GM19043 (cell line): ENCODE data around the gene NFIA.

ENCODE experiments used
- ATAC-seq: cut with Tn5 transposase; IDR thresholded peaks from one replicate; pipeline ENCODE4 v1.9.1; 2021; ENCODE audit warnings: low read depth; ENCODE audit not compliant: unreplicated experiment

NFIA gene

DNA sequence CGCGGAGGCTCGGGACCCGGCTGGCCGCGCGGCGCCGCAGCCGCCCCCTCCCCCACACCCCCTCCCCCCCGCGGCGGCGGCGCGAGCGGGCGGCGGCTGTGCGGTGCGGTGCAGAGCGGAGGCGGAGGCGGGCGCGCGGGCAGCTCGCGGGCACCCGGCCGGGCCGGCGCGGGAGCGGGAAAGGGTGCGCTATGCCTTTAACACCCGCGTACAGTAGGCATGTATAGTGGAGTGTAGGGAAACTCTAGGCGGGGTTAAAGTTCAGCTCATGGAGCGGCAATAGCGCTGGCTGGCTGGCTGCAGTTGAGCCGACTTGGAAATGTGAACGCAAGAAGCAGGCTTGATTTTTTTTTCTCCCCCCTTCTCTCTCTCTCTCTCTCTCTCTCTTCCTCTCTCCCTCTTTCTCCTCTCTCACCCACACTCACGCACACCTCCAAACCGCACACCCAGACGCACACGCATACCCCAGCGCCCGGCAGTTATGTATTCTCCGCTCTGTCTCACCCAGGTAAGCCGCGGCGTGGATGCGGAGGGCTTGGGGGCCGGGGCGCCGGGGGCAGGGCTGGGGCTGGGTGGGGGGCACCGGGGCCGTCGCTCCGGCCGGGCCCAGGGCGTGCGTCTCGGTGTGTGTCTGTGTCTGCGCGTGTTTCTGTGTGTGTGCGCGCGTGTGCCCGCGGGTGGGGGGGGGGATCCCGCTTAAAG is at the start of gene NFIA:
NFIA (plus strand) TSS at position 251 of the 702 bp plus-strand sequence.
- no peak for ATAC-seq

DNA sequence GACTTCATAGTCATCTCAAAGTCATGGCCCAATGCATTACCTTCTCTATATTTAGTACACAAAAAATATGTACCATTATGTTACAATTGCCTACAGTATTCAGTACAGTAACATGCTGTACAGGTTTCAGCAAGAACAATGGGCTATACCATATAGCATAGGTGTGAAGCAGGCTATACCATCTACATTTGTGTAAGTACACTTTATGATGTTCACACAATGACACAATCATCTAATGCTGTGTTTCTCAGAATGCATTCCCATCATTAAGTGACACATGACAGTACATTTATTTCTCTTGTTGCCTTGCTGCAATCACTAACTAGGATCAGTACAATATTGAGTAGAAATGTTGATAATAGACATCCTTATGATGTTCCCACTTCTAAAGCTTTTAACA is 46.5 kb upstream of the NFIA start:
- no peak for ATAC-seq

DNA sequence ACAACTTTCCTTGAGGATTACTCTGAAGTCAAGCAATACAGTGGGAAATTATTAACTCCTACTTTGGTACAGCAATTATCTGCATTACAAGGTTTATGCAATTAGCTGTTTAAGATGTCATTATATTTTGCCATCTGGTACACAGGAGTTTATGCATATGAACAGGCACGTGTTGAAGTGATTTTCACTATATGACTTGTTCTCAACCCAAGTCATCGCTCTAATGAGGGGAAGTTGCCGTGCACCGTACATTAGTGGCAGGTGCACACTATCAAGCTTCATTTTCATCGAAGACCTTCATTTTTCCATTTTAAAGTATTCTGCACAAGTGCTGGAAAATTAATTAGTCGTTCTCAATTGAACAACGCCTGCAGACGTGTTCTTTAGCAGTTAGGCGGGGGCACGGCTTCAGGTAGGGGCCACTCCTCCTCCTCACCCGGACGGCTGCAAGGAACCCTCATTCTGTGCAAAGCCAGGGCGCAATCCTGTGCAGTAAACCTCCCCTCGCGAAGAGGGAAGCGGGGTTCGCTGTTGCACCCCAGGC is 39.8 kb upstream of the NFIA start:
- ATAC-seq, result no peak

DNA sequence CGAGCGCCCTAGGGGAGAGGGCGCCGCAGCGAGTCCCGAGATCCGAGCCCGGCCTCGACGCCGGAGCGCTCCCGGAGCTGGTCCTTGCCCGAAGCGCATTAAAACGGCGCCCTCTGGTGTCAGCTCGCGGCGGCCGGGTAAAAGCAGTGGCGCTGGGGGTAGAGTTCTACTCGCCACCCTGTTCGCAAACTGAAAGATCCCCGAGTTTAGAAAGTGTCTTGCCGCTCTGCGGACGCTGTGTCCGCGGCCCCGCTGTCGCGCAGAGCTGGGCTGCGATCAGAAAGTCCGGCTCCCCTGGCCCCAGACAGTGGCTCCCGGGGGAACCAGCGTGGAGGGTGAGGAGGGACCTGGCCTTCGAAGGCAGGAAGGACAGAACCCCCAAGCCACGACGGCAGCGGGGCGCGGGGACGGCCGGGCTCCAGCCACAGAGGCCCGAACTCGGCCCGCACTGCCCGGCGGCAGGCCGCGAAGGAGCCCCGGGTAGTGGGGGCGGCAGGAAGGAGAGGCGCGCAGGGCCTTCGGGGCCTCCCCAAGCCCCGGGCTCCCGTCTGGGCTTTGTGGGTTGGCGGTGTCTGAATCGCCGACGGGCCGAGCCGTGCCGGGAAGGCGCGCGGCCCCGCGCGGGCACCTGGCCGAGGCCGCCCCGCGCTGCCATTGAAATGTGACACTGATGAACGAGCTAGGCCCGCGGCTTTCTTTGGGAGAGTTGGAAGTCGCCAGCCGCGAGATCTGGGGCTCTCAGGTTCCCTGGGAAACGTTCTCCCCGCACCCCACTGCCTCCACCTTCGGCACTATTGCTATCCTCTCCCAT is 39.1 kb upstream of the NFIA start:
- peak; percentile 79 for ATAC-seq

DNA sequence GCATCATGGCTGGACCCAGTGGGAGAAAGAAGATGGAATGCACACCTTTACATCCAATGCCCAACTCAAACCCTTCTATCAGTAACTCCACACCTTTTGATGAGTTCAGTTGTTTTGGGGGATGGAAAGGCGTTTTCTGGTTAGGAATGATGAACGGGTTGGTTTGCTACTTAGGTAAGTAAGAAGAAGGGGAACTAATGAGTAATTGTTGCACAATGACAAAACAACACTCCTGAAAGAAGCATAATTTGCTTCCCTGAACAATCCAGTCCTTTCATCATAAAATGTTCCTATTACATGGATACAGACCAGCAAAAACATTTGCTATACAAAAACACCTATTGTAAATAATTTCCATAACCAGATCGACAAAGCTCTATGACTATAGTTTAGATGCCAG is 35.9 kb upstream of the NFIA start:
- no peak for ATAC-seq

DNA sequence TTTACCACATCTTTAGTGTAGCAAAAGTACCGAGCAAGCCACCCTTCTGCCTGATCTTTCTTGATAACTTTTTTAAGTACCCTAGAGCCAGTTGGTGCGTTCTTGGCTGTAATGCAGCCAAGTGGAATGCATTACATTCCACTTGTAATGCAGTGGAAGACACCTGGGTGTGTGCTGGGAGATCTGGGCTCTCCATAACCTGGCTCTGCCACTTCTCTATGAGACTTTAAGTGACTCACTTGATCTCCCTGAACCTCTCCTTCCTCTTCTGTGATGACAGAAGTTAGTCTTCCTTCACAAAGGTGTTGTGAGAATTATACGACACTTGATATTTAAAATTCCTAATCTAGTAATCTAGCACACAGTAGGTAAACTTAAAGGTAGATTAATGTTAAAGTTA is 35.3 kb upstream of the NFIA start:
- ATAC-seq, result no peak

DNA sequence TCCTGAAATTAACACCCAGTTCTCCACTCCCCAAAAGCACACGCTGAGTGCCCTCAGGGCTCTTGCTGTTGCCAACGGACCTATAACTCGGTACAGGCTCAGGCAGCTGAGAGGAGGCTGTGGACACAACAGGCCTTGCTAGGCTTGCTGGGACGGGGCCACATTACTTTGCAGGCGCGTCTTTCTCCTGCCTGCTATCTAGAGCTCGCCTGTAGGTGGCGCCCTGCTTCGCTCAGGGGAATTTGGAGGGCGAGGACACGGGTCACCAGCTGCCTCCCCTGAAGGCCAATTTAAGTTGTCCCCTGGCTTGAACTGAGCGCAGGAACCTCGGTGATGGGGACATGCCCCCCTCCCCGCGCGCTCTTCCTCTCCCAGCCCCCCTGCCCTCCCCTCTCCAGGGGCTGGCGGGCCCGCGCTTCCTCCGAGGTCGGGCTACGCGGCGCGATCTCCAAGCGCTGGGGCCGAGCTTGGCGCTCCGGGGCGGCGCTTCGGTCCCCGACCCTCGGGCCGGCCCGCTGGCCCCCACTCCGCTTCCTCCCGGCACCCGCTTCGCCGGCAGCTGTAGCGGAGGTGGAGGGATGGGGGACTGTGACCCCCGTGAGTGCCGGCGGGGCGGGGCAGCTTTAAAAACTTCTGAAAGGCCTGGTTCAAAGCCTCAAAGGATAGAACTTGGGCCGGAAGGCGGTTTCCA is 32.4 kb upstream of the NFIA start:
- ATAC-seq, result peak; percentile 52

DNA sequence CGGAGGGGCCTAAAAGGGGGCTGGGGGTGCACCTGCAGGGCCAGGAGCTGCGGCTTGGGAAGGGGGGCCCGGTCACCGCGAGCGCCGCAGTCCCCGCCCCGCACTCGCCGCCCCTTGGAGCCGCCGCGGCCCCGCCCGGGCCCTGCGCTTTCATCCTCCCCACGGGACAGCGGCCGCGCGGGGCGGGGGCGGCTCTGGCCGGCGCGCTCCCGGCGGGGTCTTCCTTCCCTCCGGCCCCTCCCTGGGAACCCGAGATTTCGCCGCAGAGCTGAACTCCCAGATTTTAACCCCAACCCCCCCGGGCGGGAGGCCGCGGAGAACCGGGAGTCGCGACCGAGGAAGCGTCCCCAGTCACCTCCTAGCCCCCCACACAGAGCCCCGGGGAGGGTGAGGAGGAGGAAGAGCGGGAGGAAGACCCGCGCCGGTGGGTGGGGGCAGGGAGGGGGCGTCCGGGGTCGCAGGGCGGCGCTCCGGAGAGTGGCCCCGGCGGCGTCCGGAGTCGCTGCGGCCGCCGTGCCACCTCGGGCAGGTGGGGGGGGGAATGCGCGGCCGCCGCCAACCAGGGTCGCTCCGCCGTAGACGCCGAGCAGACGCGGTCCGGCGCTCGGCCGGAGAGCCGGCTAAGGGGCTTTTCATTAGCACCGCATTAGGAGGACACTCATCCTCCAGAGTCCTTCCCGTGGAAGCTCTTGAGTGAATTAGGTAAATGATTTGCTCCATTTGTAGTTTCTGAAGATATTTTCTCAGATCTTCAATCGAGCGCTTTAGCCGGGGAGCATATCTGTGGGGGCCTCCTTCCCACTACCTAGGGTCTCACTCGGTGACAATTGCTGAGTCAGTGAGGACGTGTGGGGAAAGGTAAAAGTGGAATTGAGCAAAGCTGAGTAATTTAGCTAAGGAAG is 31.6 kb upstream of the NFIA start:
- ATAC-seq, result no peak

DNA sequence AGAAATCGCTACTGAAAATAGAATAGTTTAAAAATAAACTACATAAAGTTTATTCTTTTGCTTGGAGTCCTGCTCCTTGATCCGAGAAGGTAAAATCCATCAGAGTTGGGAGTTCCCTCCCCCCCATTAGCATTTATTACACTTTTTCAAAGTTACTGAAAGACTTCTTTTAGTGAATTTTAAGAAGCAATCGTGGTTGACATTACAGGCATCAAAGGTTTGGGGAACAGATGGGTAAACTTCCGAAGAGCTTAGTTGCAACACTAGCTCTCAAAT is 31.0 kb upstream of the NFIA start:
- ATAC-seq, result no peak

DNA sequence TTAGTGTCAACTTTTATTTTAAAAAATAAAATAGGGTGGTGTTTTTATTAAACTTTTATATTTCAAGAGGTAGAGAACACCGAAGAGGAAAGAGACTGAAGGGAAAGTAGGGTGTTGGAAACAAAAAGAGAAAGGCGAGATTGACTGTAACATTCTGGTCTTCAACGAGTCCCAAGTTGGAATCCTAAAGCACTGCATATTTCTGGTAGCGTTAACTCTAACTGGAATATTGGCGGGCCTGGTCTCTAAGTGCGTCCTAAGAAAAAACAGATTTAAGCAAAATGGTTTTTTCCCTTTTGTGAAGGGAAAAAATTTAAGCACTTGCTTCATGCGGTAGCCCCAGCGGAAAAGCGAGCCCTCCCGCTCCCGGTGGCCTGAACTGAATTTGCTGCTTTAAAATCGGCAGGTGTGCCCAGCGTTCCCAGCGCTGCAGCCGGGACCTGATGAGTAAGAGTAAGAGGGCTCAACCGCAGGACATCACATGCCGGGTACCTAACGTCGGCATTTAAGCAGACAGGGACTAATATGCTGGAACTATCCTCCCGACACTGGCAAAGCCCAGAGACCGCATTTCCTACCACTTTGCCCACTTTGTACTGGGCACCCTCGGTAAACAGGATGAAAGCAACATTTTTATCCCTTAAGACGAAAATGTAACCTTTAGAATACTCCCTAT is 30.5 kb upstream of the NFIA start:
- ATAC-seq, result no peak

DNA sequence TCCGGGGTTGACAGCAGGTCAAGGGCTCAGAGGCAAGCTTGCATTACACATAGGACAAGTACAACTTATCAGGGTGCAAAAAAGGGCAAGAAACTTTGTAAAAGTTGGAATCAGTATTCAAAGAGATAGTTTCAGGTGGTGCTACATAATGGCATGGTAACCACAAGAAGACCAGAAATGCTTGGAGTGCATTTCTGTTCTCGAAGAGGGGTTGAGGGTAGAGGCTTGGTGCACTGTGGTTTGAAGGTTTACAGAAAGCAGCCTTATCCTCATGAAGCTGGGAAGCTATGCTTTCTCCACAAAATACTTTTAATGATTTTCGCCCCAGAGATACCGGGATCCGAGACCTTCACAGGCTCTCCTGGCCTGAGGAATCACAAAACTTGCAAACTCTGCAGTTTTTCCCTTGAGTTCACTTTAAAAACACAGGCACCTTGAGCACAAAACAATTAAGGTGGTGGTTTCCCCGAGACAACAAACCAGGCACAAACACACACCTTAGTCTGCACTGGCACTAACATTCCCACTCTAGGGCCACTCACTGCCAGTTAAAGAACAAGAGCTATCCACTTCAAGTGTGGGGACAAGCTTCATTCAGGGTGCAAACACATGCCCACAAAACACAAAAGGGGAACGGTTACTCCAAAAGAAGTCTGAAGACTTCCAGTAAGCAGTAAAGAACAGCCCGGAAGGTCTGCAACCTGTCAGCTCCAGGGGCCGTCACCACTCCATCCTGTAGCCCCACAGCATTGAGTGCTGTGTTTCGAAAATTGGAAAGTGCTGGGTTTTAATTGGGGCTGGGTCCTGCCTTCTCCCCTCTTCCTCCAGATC is 29.8 kb upstream of the NFIA start:
- ATAC-seq, result no peak

DNA sequence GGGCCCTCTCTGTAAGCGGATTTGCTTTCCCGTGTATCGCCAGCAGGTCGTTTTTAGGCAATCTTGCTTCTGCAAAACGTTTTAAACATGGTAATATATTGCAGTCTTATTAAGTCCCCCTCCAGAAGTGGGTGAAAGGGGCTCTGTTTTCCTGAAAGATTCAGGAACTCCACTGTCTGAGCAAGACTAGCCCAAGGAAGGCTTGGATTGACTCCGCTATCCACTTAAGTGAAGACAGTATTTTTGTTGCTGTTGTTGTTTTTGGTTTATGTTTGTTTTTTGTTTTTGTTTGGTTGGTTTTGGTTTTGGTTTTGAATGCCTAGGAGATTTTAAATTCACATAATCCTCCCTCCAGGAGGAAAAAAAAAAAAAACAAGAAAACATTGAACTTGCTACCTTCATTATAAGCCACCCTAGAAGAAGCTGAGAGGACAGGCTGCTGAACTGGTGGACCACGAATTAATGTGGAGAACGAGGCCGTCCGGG is 29.1 kb upstream of the NFIA start:
- no peak for ATAC-seq

DNA sequence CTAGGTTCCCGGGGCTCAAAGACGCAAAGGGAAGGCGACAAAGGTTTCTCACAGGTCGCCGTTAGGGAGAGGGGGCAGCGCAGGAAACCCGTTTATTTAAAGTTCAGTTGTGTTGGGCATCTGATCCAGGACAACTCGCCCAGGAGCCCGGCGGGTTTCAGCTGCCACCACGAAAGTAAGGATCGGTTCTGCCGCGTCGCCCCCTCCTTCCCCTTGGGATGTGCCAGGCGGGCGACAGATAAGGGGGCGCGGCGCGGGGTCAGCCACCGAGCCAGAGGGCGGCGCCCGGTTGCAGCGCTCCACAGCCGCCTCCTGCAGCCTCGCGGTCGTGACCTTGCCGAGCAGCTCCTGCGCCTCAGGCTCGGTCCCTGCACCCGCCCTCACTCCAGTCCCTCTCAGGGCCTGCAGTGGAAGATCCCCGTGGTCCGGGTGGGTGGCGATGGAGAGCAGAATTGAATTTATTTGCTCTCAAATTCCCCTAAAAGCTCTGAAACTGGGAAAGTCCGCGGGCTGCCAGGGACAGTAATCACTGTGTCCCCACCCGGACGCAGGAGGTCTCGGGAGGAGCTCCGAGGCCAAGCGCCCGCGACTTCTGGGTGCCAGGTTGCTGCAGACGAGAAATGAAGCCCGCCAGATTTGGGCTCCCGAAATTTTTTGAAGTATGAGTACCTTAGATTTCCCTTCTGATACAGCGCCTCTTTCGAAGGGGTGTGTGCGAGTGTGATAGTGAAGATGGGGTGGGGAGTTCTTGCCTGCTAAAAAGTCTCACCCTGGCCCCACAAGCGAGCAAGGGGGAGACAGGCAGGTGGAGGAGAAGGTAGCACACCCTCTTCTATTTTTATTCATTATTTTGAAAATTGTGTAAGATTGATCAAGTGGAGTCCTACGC is 28.4 kb upstream of the NFIA start:
- ATAC-seq, result no peak

DNA sequence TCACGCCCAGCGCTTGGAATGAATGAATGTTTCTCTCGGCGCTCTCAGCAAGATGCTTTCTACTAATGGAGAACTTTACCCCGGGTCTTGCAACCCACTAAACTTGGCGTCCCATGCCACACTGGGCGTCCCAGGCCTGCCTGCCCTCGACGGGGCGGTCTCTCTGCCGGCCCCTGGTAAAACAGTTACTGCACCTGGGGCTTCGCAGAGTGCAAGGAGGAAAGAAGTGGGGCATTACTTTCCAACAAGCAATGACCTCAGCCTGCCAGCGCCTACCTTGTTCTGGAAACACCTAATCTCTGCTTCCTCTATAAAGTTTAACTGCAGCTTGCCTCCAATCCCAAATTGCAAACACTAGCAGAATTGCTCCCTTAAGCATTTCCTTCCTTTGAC is 27.8 kb upstream of the NFIA start:
- ATAC-seq, result no peak

DNA sequence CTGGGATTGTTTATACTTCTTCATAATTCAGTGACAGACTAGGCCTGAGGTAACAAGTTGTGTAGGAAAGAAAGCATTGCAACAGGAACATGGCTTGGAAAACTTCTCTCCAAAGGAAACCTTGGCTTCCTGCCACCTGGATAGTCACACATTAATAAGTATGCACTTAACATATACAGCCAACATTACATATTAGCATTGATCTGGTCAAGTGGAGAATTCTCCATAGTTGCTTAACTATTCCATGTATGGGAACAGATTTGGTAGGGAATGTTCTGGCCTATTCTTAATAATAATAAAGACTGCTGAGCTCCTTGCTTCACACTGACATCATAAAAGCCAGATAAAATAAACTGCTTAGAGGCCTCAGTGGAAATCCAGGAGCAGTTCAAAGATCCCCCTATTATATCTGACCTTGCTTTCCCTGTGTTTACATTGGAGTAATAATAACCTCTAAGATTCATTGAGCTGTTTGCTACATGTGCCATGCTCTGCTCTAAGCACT is 27.2 kb upstream of the NFIA start:
- ATAC-seq, result no peak

DNA sequence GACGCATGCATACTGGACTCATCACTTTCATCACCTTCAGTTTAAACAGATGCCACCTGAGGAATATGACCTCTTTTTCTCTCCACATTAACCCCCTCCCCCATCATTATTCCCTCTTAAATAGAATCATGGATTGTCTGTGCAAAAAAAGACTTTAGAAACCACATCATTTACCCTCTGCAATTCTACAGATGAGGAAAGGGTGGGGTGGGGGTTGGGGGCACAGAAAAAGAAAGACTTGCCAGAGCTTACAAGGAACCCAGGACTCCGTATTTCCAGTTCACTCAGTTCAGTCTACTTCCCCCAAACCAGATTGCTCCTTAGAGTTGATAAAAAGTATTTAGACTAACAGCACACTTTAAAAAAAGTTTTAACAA is 26.2 kb upstream of the NFIA start:
- ATAC-seq, result no peak

DNA sequence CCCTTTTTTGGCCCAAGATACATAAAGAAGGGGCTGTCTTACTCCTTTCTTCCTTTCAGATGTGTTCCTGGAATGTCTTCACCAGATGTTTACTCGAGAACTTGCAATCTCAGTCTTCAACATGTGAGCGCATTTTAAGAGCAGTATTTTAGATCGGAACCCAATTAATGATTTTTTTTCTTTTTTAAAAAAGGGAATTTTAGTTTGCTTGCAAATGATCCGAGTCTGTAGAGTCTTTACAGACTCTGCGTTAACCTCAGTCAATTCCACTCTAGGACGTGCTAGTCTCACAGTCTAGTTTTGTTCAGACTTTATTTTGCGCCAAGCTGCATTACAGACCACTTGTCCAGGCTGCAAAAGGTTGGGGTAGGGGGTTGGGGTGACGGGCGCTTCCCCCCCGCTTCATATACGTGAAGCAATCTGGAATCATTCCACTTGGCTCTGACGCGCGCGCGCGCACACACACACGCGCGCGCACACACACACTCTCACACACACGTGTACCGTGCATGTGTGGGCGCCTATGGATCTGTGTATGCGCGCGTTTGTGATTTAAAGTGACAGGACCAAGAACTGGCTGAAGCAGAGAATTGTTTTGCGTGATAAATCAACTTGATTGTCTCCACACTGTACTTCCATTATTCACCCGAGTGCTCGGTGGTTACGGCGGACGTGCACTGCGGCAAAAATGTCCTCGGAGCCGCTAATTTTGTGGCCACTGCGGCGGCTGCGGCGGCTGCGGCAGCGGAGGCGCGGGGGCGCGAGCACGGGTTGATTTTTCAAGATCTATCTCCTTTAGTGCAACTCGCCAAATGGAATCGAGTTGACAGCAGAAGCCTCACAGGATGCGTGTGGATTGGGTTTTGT is 25.6 kb upstream of the NFIA start:
- no peak for ATAC-seq
